ENCODE data around the gene MYL12A.

Gene MYL12A

DNA sequence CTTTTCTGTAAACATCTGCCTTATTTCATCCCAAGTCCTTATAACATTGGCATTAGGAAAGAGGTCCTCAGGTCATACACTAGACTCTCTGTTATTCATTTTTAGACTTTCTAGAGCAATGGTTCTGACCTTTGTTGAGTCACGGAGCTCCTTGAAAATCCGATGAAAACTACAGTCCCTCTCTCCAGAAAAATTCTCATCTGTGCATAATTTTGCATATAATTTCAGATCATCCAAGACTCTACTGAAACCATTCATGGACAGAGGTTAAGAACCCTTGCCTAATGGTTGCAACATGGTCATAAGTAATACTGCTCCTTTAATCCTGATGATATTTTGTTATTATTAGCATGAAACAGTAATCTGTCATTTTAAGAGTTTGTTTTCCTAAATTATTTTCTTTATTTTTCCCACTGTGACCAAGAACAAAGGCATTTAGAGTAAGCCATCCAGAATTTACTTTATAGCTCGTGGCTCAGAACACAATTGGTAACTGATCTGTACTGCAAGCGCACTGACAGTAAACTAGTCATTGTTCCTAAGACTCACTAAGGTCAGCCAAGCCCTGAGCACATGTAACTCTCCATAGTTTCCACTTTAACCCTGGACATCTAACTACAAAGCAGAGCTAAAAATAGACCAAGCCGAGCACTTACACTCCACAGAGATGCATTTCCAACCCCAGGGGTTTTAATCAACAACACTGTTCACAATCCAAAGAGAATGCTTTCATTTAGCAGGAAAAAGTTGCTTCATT is 36.2 kb upstream of the MYL12A start:
- Histone ChIP-seq H3K4me3 (ENCODE audit: low read depth, low read length, poor library complexity, severe bottlenecking) (no peak overlapping the region), H4K20me1 (ENCODE audit: insufficient read depth, low read length) (no peaks in the 10 kb centered on the region), H3K79me2 (ENCODE audit: insufficient read depth, low read length) (no peaks in the 10 kb centered on the region), H3K9me2 (ENCODE audit: low read depth, low read length) (no peaks in the 10 kb centered on the region), H3K4me2 (ENCODE audit: low read length) (no peak overlapping the region; the same call in 1 of the 2 replicates), H3K9ac (ENCODE audit: low read length) (no peak overlapping the region), H3K4me1 (ENCODE audit: insufficient read depth, low read length, severe bottlenecking) (peaks cover 31% of the 10 kb centered on the region), H3F3A (ENCODE audit: insufficient read depth, low read length) (no peaks in the 10 kb centered on the region), H3K36me3 (ENCODE audit: insufficient read depth, low read length) (no peaks in the 10 kb centered on the region), H2AFZ (ENCODE audit: low read length) (no peak overlapping the region), H3K27me3 (ENCODE audit: insufficient read depth, low read length) (no peaks in the 10 kb centered on the region), H3K27ac (ENCODE audit: low read depth, low read length, poor library complexity, severe bottlenecking) (no peak overlapping the region), H3K9me3 (ENCODE audit: low read length) (no peaks in the 10 kb centered on the region)
- TF ChIP-seq EZH2 (IDR thresholded peaks at IDR 0.05; ENCODE audit: borderline replicate concordance, low read length) = no peak
- TF ChIP-seq, protein P1, sequence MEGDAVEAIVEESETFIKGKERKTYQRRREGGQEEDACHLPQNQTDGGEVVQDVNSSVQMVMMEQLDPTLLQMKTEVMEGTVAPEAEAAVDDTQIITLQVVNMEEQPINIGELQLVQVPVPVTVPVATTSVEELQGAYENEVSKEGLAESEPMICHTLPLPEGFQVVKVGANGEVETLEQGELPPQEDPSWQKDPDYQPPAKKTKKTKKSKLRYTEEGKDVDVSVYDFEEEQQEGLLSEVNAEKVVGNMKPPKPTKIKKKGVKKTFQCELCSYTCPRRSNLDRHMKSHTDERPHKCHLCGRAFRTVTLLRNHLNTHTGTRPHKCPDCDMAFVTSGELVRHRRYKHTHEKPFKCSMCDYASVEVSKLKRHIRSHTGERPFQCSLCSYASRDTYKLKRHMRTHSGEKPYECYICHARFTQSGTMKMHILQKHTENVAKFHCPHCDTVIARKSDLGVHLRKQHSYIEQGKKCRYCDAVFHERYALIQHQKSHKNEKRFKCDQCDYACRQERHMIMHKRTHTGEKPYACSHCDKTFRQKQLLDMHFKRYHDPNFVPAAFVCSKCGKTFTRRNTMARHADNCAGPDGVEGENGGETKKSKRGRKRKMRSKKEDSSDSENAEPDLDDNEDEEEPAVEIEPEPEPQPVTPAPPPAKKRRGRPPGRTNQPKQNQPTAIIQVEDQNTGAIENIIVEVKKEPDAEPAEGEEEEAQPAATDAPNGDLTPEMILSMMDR (IDR thresholded peaks at IDR 0.05; ENCODE audit: low read length) = no peak

DNA sequence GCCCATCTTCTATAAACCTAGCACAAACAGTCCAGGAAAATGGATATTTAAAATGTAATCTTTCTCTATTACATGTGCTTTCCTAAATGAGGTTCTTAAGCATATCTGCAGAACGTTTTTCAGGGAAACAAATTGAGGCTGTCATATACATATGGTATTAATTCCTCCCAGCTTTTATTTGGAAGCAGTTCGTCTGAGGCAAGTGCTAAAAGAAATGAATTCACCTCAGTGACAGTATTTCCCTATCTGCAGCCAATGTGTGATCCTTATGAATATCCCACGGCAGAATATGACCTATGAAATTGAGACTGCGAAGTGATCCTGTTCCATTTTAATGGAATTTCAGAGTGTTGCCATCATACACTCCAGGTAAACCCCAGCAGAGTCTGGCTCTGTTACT is 34.9 kb upstream of the MYL12A start:
- Histone ChIP-seq H3K4me2 (ENCODE audit: low read length) (no peak overlapping the region; the same call in 1 of the 2 replicates), H3K9ac (ENCODE audit: low read length) (no peak overlapping the region), H3K9me3 (ENCODE audit: low read length) (no peaks in the 10 kb centered on the region), H3K4me1 (ENCODE audit: insufficient read depth, low read length, severe bottlenecking) (peaks cover 31% of the 10 kb centered on the region), H3K4me3 (ENCODE audit: low read depth, low read length, poor library complexity, severe bottlenecking) (no peak overlapping the region), H3K36me3 (ENCODE audit: insufficient read depth, low read length) (no peaks in the 10 kb centered on the region), H3K27me3 (ENCODE audit: insufficient read depth, low read length) (no peaks in the 10 kb centered on the region), H3K79me2 (ENCODE audit: insufficient read depth, low read length) (no peaks in the 10 kb centered on the region), H2AFZ (ENCODE audit: low read length) (no peak overlapping the region), H3F3A (ENCODE audit: insufficient read depth, low read length) (no peaks in the 10 kb centered on the region), H3K27ac (ENCODE audit: low read depth, low read length, poor library complexity, severe bottlenecking) (no peak overlapping the region), H4K20me1 (ENCODE audit: insufficient read depth, low read length) (no peaks in the 10 kb centered on the region), H3K9me2 (ENCODE audit: low read depth, low read length) (no peaks in the 10 kb centered on the region)
- no peak for TF ChIP-seq EZH2 (IDR thresholded peaks at IDR 0.05; ENCODE audit: borderline replicate concordance, low read length)
- TF ChIP-seq, protein P1 (IDR thresholded peaks at IDR 0.05; ENCODE audit: low read length) = no peak

DNA sequence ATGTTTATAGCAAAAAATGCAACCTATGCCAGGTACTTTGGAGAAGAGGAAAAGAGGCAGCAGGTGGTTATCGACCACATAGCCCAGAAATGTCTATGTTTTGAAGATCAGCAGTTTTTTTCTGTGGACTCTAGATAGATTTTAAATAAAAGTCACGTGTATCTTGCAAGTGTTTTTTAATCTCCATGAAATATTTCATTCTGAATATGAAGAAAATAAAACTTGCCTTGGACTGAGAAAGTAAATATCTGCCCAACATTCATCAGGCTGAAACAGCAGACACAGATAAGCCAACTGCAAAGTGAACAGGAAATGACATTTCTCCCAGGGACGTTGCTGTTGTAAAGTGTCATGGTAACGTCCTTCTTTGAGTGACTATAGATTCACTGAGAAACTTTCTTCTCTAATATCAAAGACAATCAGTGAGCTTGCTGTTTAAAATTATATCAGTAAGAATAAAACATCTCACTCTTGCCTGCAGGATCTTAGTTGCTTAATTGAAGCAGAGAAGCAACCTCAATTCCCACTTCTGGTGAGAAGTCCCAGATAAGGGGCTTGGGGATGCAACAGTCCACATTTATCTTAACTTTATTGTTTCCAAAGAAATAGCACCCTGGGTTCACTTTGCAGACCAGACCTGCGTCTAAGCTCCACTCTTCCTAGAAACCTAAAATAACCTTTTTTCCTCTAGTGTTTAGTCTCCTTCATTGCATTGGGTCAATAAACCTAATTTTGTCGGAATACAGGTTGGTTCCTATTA is 34.1 kb upstream of the MYL12A start:
- H3K4me1 ChIP-seq (ENCODE audit: insufficient read depth, low read length, severe bottlenecking) = peaks cover 31% of the 10 kb centered on the region
- no peak for TF ChIP-seq EZH2 (IDR thresholded peaks at IDR 0.05; ENCODE audit: borderline replicate concordance, low read length)
- TF ChIP-seq, protein P1 (IDR thresholded peaks at IDR 0.05; ENCODE audit: low read length) = no peak
- no peaks in the 10 kb centered on the region for H3K36me3 ChIP-seq (ENCODE audit: insufficient read depth, low read length)
- no peaks in the 10 kb centered on the region for H3K27me3 ChIP-seq (ENCODE audit: insufficient read depth, low read length)
- no peaks in the 10 kb centered on the region for H3K9me2 ChIP-seq (ENCODE audit: low read depth, low read length)
- H3K4me2 ChIP-seq (ENCODE audit: low read length) = peak overlapping the region; percentile 11; the same call in 1 of the 2 replicates
- no peaks in the 10 kb centered on the region for H3F3A ChIP-seq (ENCODE audit: insufficient read depth, low read length)
- no peaks in the 10 kb centered on the region for H3K79me2 ChIP-seq (ENCODE audit: insufficient read depth, low read length)
- H3K9me3 ChIP-seq (ENCODE audit: low read length) = no peaks in the 10 kb centered on the region
- H3K4me3 ChIP-seq (ENCODE audit: low read depth, low read length, poor library complexity, severe bottlenecking) = no peak overlapping the region
- H2AFZ ChIP-seq (ENCODE audit: low read length) = peak overlapping the region; percentile 79; the same call in 1 of the 2 replicates
- no peak overlapping the region for H3K9ac ChIP-seq (ENCODE audit: low read length)
- H4K20me1 ChIP-seq (ENCODE audit: insufficient read depth, low read length) = no peaks in the 10 kb centered on the region
- no peak overlapping the region for H3K27ac ChIP-seq (ENCODE audit: low read depth, low read length, poor library complexity, severe bottlenecking)

Data from OCI-LY1 (cell line).